ENCODE measurements around the gene PPP1R3A.

The PPP1R3A gene

GRCh38 chr7:113883096-113883495, 35.7 kb downstream of the PPP1R3A start:
- no peak for TF ChIP-seq CTCF (IDR thresholded peaks at IDR 0.05; ENCODE audit: low read depth, low read length, missing control alignments)
- no peak for DNase-seq (ENCODE audit: low read depth)

GRCh38 chr7:113880559-113880958, 38.2 kb downstream of the PPP1R3A start:
- TF ChIP-seq CTCF (IDR thresholded peaks at IDR 0.05; ENCODE audit: low read depth, low read length, missing control alignments) = no peak
- no peak for DNase-seq (ENCODE audit: low read depth)
- no peak overlapping the region for H3K4me3 ChIP-seq (ENCODE audit: low read depth, low read length)

More at GRCh38 chr7:113883096-113883495, 35.7 kb downstream of the PPP1R3A start:
- no peak overlapping the region for H3K4me3 ChIP-seq (ENCODE audit: low read depth, low read length)

DNA sequence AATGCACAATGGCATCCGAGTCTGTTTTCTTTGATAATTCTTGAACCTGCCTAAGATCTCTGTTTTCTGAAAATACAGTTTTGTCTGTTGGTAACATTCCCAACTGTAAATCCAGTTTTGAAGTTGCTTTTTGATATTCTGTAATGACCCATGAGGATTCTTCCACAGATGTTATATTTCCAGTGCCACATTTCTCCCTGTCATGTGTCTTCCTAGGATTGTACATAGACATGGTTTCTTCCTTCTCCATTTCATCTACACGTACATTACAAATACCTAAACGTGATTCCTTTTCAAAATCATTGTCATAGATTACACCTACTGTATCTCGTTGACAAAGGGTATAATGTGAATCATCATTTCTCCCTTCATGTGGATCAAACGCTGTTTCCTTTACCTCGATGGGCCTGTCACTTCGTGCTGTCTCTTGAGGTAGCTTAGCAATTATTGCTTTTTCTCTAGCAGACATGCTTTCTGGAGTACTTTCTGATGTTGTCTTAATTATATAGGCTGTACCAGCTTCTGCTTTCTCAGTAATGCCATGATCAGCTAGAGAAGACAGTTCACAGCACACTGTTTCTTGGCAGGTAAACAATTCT, 40.3 kb downstream of the PPP1R3A start:
- TF ChIP-seq CTCF (IDR thresholded peaks at IDR 0.05; ENCODE audit: low read depth, low read length, missing control alignments) = no peak
- no peak overlapping the region for H3K4me3 ChIP-seq (ENCODE audit: low read depth, low read length)
- DNase-seq (ENCODE audit: low read depth) = no peak

- no peak for TF ChIP-seq CTCF (IDR thresholded peaks at IDR 0.05; ENCODE audit: low read depth, low read length, missing control alignments)
- no peak overlapping the region for H3K4me3 ChIP-seq (ENCODE audit: low read depth, low read length)
- DNase-seq (ENCODE audit: low read depth) = no peak
Observed at GRCh38 chr7:113875224-113875623, 43.6 kb downstream of the PPP1R3A start.

DNA sequence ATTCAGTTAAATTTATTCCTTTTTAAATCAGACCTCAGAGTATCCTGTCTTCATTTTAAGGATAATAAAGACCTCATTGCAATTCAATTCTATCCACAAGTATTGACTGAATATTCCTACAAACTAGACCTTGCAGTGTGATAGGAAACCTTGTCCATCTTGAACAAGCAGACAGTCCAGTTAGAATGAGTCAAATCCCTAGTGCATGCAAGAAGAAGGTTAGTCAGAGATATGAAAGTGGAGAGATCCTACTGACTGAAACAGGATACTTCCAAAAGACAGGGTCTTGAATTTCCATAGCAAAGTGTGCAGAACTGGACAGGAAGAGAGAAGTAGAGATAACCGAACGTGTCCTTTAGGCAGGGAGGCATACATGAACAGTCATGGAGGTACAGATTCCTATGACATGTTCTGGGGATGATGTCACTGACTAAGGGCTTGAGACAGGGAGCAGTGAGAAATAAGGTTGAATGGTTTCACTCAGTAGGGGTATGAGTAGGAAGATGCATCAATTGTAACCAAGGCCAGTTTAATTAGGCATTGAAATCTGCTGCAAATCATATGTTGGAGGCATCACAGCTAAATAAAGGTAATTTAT, 45.2 kb downstream of the PPP1R3A start:
- DNase-seq (ENCODE audit: low read depth) = no peak
- no peak for TF ChIP-seq CTCF (IDR thresholded peaks at IDR 0.05; ENCODE audit: low read depth, low read length, missing control alignments)
- H3K4me3 ChIP-seq (ENCODE audit: low read depth, low read length) = no peak overlapping the region

GRCh38 chr7:113872981-113873380, 45.8 kb downstream of the PPP1R3A start:
- TF ChIP-seq CTCF (IDR thresholded peaks at IDR 0.05; ENCODE audit: low read depth, low read length, missing control alignments) = no peak
- no peak for DNase-seq (ENCODE audit: low read depth)
- no peak overlapping the region for H3K4me3 ChIP-seq (ENCODE audit: low read depth, low read length)

DNA sequence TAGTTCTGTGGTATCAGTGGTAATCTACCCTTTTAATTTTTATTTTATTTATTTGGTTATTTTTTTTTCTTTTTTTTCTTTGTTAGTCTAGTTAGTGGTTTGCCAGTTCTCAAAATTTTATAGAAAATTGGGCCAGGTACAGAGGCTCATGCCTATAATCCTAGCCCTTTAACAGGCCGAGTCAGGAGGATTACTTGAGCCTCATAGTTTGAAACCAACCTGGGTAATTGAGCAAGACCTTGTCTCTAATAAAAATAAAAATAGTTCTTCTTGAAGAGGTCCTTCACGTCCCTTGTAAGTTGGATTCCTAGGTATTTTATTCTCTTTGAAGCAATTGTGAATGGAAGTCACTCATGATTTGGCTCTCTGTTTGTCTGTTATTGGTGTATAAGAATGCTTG, 51.5 kb downstream of the PPP1R3A start:
- TF ChIP-seq CTCF (IDR thresholded peaks at IDR 0.05; ENCODE audit: low read depth, low read length, missing control alignments) = no peak
- no peak overlapping the region for H3K4me3 ChIP-seq (ENCODE audit: low read depth, low read length)
- no peak for DNase-seq (ENCODE audit: low read depth)

All from GM12864 (cell line).